Vagina (tissue), 2 donors: ENCODE results near the gene DTX2.
"Not testable (repeated sequence)": the region's sequence is repeated elsewhere in the genome, so short reads cannot be mapped to it uniquely, and the experiment has no call there.

Source experiments
- CTCF ChIP-seq, 3 experiments: fragments of 450-650 bp in 2 of 3; fragments of 200-600 bp in 1 of 3; sonication (generic) in 1 of 3; IDR thresholded peaks; one replicate each; pipeline ENCODE4 v1.5.1; 2017 to 2019; ENCODE audit warnings: antibody characterized with exemption in 3 of 3, mild to moderate bottlenecking in 2 of 3, moderate library complexity in 2 of 3
- POLR2A ChIP-seq, 2 donors: fragments of 450-650 bp; IDR thresholded peaks; one replicate each; pipeline ENCODE4 v1.6.1; 2017; ENCODE audit warnings: antibody characterized with exemption in 2 of 2, mild to moderate bottlenecking in 2 of 2, moderate library complexity in 2 of 2
- POLR2AphosphoS5 ChIP-seq, 2 donors: sonication (generic); formaldehyde crosslinking; IDR thresholded peaks; one replicate each; pipeline ENCODE4 v1.9.0; 2017; ENCODE audit warnings: antibody characterized with exemption in 2 of 2, mild to moderate bottlenecking in 2 of 2, low read depth in 1 of 2; ENCODE audit not compliant: insufficient read depth in 1 of 2

GRCh38 chr7:76499924-76500241 lies 38.4 kb downstream of the DTX2 start:
- not testable (repeated sequence) for TF ChIP-seq POLR2A (IDR thresholded peaks at IDR 0.05); CTCF (IDR thresholded peaks at IDR 0.05); POLR2AphosphoS5 (IDR thresholded peaks at IDR 0.05; ENCODE audit: insufficient read depth in 1 of 2, low read depth in 1 of 2)
